ENCODE results near the gene YOD1. TPM values are rescaled to one million over a fixed set of nuclear protein-coding genes. Genes with fewer than 3 reads are reported as not detected.

Gene YOD1
- total RNA-seq, 1 experiment from 2014 or later, result 63.9 TPM

DNA sequence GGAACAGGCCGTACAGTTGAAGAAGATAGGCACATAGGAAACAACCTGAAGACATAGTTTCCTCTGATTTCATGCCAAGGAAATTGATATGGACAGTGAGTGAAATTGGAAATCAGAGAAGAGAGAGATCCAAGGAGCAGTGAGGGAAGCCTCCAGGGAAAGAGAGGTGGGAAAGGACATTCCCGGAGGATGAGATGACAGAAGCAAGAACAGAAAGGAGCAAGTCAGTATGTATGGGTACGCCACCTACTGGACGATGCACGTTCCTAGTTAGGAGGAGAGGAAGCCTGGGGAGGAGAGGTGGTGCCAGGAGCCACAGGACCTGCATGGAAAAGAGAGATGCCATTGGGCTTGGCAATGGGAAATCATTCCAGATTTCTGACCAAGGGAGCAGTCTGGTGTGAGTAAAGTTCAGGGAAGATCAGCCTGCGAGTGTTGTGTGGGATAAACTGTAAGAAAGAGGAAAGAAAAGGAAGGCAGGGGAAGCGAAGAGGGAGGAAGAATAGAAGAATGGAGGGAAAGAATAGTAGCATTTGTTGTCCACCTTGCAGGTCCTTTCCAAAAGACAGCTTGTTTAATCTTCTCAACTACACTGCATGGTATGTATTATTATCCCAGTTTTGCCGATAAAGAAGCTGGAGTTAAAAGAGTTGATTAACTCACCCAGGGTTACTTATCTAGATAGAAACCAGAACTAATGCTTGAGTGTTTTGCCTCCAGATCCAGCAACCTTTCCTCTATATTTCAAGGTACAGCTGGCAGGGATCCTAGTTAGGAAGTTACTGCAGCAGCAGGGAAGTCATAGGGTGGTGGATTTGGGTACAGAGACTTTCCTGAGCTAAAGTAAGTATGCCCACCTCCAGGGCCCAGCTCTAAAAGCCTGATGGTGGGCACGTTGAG lies 45.8 kb downstream of the YOD1 start:
- Histone ChIP-seq H3K9me3 (ENCODE audit: low read length) (peaks cover 6% of the 10 kb centered on the region; the same call in 1 of the 2 replicates), H3K27ac (ENCODE audit: low read length) (peak overlapping the region; percentile 92), H3K4me2 (ENCODE audit: low read length) (peak overlapping the region; percentile 63), H3K79me2 (ENCODE audit: low read length) (no peaks in the 10 kb centered on the region), H3K4me3 (ENCODE audit: low read length) (no peak overlapping the region), H3K9ac (ENCODE audit: low read length) (peak overlapping the region; percentile 81), H3K36me3 (ENCODE audit: low read depth, low read length) (no peaks in the 10 kb centered on the region), H3K27me3 (ENCODE audit: low read length) (no peaks in the 10 kb centered on the region), H3F3A (ENCODE audit: low read length, unreplicated experiment) (peaks cover 22% of the 10 kb centered on the region), H3K4me1 (ENCODE audit: insufficient read depth, low read length) (peaks cover 82% of the 10 kb centered on the region), H2AFZ (ENCODE audit: low read length) (0 out of 2 replicates have a peak overlapping the region, but pooled peaks have one; percentile 6), H4K20me1 (ENCODE audit: low read length) (no peaks in the 10 kb centered on the region), H3K9me2 (replicated peaks; ENCODE audit: low read length) (no peaks in the 10 kb centered on the region)
- ATAC-seq (peak; percentile 33), DNase-seq (peak; percentile 97)
- ChIA-PET CTCF (interaction anchor here (0.5 to 2.3 kb wide), 5 partner anchors 16 to 571 kb away, joined by 4 to 9 read pairs (median 5); partner anchors contain the start of gene PFKFB2), POLR2A (ENCODE audit: unreplicated experiment) (interaction anchor here (0.6 to 4.8 kb wide), 7 partner anchors 9 to 316 kb away, joined by 3 to 52 read pairs (median 6); partner anchors contain the start of genes C1orf116 and PFKFB2)
- TF ChIP-seq EZH2 (IDR thresholded peaks at IDR 0.05; ENCODE audit: low read length, unreplicated experiment), result no peak
- TF ChIP-seq, protein P1, sequence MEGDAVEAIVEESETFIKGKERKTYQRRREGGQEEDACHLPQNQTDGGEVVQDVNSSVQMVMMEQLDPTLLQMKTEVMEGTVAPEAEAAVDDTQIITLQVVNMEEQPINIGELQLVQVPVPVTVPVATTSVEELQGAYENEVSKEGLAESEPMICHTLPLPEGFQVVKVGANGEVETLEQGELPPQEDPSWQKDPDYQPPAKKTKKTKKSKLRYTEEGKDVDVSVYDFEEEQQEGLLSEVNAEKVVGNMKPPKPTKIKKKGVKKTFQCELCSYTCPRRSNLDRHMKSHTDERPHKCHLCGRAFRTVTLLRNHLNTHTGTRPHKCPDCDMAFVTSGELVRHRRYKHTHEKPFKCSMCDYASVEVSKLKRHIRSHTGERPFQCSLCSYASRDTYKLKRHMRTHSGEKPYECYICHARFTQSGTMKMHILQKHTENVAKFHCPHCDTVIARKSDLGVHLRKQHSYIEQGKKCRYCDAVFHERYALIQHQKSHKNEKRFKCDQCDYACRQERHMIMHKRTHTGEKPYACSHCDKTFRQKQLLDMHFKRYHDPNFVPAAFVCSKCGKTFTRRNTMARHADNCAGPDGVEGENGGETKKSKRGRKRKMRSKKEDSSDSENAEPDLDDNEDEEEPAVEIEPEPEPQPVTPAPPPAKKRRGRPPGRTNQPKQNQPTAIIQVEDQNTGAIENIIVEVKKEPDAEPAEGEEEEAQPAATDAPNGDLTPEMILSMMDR (conservative IDR thresholded peaks at IDR 0.05; ENCODE audit: low read depth, low read length), result peak; percentile 98
- intact Hi-C loops (cut with micrococcal nuclease), result loop anchor here (1.0 kb wide), 2 partner anchors 20 to 23 kb away; no protein-coding TSS in a partner anchor
- BruUV-seq (replicated peaks), result no TSS peak

GRCh38 chr1:207003210-207003609 lies 47.8 kb downstream of the YOD1 start:
- ChIA-PET POLR2A (ENCODE audit: unreplicated experiment) (interaction anchor here (0.6 to 4.8 kb wide), 6 partner anchors 18 to 367 kb away, joined by 3 to 52 read pairs (median 6); partner anchors contain the start of genes DYRK3 and PFKFB2), CTCF (interaction anchor here (1.0 to 1.3 kb wide), 2 partner anchors 18 to 91 kb away, joined by 3 to 5 read pairs; no protein-coding TSS in a partner anchor)
- H3K9ac ChIP-seq (ENCODE audit: low read length), result peak overlapping the region; percentile 13; the same call in 1 of the 2 replicates
- H3K36me3 ChIP-seq (ENCODE audit: low read depth, low read length), result no peaks in the 10 kb centered on the region
- peaks cover 75% of the 10 kb centered on the region for H3K4me1 ChIP-seq (ENCODE audit: insufficient read depth, low read length)
- no peaks in the 10 kb centered on the region for H3K79me2 ChIP-seq (ENCODE audit: low read length)
- peak overlapping the region; percentile 92 for H3K27ac ChIP-seq (ENCODE audit: low read length)
- no peaks in the 10 kb centered on the region for H3K9me2 ChIP-seq (replicated peaks; ENCODE audit: low read length)
- ATAC-seq, result no peak
- peaks cover 21% of the 10 kb centered on the region for H3F3A ChIP-seq (ENCODE audit: low read length, unreplicated experiment)
- peak overlapping the region; percentile 26; the same call in 1 of the 2 replicates for H3K4me2 ChIP-seq (ENCODE audit: low read length)
- no peaks in the 10 kb centered on the region for H4K20me1 ChIP-seq (ENCODE audit: low read length)
- intact Hi-C loops (cut with micrococcal nuclease), result no loop called here
- TF ChIP-seq EZH2 (IDR thresholded peaks at IDR 0.05; ENCODE audit: low read length, unreplicated experiment) (no peak), EZH2phosphoT487 (IDR thresholded peaks at IDR 0.05; ENCODE audit: borderline replicate concordance, low read length) (no peak)
- TF ChIP-seq, protein P1 (conservative IDR thresholded peaks at IDR 0.05; ENCODE audit: low read depth, low read length), result no peak
- H3K4me3 ChIP-seq (ENCODE audit: low read length), result no peak overlapping the region
- no peak for DNase-seq
- BruUV-seq (replicated peaks), result TSS peak; percentile 16
- H3K27me3 ChIP-seq (ENCODE audit: low read length), result no peaks in the 10 kb centered on the region
- H3K9me3 ChIP-seq (ENCODE audit: low read length), result peaks cover 4% of the 10 kb centered on the region; the same call in 1 of the 2 replicates
- 0 out of 2 replicates have a peak overlapping the region, but pooled peaks have one; percentile 3 for H2AFZ ChIP-seq (ENCODE audit: low read length)

Data from PC-3 (cell line).